Measurements from ENCODE around the gene OXER1. TPM values are rescaled to one million over a fixed set of nuclear protein-coding genes. Genes with fewer than 3 reads are reported as not detected.

OXER1 gene
- total and polyA plus RNA-seq, 2 of the 13 experiments (the other 11 are each of a cell fraction or from before 2014, with no cell fraction given), result 8.0 to 9.0 TPM

GRCh38 chr2:42810121-42810970 is 46.4 kb upstream of the OXER1 start (continued):
- TF ChIP-seq ZHX2 (IDR thresholded peaks at IDR 0.05; ENCODE audit: low read depth) (peak; percentile 52; the same call in 1 of the 2 replicates), ZHX2 (CRISPR knock-in tag; IDR thresholded peaks at IDR 0.05; ENCODE audit: borderline replicate concordance) (peak; percentile 95; the same call in 1 of the 2 replicates), ATF6 (CRISPR knock-in tag; conservative IDR thresholded peaks at IDR 0.05) (peak; percentile 80; the same call in 1 of the 2 replicates), BCL6 (CRISPR knock-in tag; IDR thresholded peaks at IDR 0.05) (peak; percentile 78; the same call in 1 of the 2 replicates), ZSCAN25 (CRISPR knock-in tag; IDR thresholded peaks at IDR 0.05) (0 out of 2 replicates have a peak, but pooled peaks have one; percentile 70), TSC22D2 (CRISPR knock-in tag; IDR thresholded peaks at IDR 0.05; ENCODE audit: borderline replicate concordance) (peak; percentile 99; the same call in 1 of the 2 replicates), KAT7 (CRISPR knock-in tag; IDR thresholded peaks at IDR 0.05; ENCODE audit: borderline replicate concordance) (peak; percentile 75), CENPX (CRISPR knock-in tag; IDR thresholded peaks at IDR 0.05) (no peak), GTF3A (CRISPR knock-in tag; conservative IDR thresholded peaks at IDR 0.05) (peak; percentile 97), ZNF414 (CRISPR knock-in tag; IDR thresholded peaks at IDR 0.05) (peak; percentile 87; the same call in 1 of the 2 replicates), ZNF567 (CRISPR knock-in tag; IDR thresholded peaks at IDR 0.05; ENCODE audit: borderline replicate concordance) (peak; percentile 89; the same call in 1 of the 2 replicates), ZFYVE20 (CRISPR knock-in tag; IDR thresholded peaks at IDR 0.05; ENCODE audit: borderline replicate concordance, low read depth) (peak; percentile 95; the same call in 1 of the 2 replicates), TBL1XR1 (IDR thresholded peaks at IDR 0.05; ENCODE audit: borderline replicate concordance, low read length, partially characterized antibody) (peak; percentile 61), ZNF484 (CRISPR knock-in tag; IDR thresholded peaks at IDR 0.05; ENCODE audit: borderline replicate concordance, low read depth) (no peak), ZZZ3 (CRISPR knock-in tag; IDR thresholded peaks at IDR 0.05; ENCODE audit: borderline replicate concordance) (peak; percentile 91)
- TF ChIP-seq, protein P1, sequence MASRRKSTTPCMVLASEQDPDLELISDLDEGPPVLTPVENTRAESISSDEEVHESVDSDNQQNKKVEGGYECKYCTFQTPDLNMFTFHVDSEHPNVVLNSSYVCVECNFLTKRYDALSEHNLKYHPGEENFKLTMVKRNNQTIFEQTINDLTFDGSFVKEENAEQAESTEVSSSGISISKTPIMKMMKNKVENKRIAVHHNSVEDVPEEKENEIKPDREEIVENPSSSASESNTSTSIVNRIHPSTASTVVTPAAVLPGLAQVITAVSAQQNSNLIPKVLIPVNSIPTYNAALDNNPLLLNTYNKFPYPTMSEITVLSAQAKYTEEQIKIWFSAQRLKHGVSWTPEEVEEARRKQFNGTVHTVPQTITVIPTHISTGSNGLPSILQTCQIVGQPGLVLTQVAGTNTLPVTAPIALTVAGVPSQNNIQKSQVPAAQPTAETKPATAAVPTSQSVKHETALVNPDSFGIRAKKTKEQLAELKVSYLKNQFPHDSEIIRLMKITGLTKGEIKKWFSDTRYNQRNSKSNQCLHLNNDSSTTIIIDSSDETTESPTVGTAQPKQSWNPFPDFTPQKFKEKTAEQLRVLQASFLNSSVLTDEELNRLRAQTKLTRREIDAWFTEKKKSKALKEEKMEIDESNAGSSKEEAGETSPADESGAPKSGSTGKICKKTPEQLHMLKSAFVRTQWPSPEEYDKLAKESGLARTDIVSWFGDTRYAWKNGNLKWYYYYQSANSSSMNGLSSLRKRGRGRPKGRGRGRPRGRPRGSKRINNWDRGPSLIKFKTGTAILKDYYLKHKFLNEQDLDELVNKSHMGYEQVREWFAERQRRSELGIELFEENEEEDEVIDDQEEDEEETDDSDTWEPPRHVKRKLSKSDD (CRISPR knock-in tag; IDR thresholded peaks at IDR 0.05; ENCODE audit: low read depth), result peak; percentile 77; the same call in 1 of the 2 replicates
